ENCODE results near the gene PBX4.

PBX4 gene

GRCh38 chr19:19544954-19545591 is 73.4 kb downstream of the PBX4 start:
- CTCF ChIA-PET, result no interaction called here
- POLR2A ChIA-PET, result no interaction called here
- H3K27ac ChIP-seq (ENCODE audit: extremely low read depth, low read depth, low read length), result no peak overlapping the region
- H3K4me3 ChIP-seq (ENCODE audit: low read depth, low read length), result no peak overlapping the region
- no peak for TF ChIP-seq ZFHX2 (tag by site-specific recombination; conservative IDR thresholded peaks at IDR 0.05)
- TF ChIP-seq ZNF529 (tag by site-specific recombination; IDR thresholded peaks at IDR 0.05; ENCODE audit: insufficient replicate concordance), result no peak
- no peak for TF ChIP-seq ZNF514 (tag by site-specific recombination; IDR thresholded peaks at IDR 0.05)
- no peak for TF ChIP-seq ZNF692 (tag by site-specific recombination; IDR thresholded peaks at IDR 0.05)
- no peak for TF ChIP-seq MEIS1 (CRISPR knock-in tag; IDR thresholded peaks at IDR 0.05; ENCODE audit: borderline replicate concordance)
- H3K9me3 ChIP-seq (ENCODE audit: control insufficient read depth, insufficient read depth, low read depth, low read length), result no peaks in the 10 kb centered on the region
- no peaks in the 10 kb centered on the region for H3K36me3 ChIP-seq (ENCODE audit: control insufficient read depth in 2 of 2, insufficient read depth in 1 of 2, low read length in 2 of 2)
- no peaks in the 10 kb centered on the region for H3K4me1 ChIP-seq (ENCODE audit: control insufficient read depth, insufficient read depth, low read length)

GRCh38 chr19:19544257-19544953 is 74.1 kb downstream of the PBX4 start:
- no peaks in the 10 kb centered on the region for H3K4me1 ChIP-seq (ENCODE audit: control insufficient read depth, insufficient read depth, low read length)
- TF ChIP-seq ZNF354C (tag by site-specific recombination; IDR thresholded peaks at IDR 0.05; ENCODE audit: borderline replicate concordance, low read depth) (no peak), SALL2 (tag by site-specific recombination; IDR thresholded peaks at IDR 0.05; ENCODE audit: borderline replicate concordance) (no peak), ZFP37 (tag by site-specific recombination; IDR thresholded peaks at IDR 0.05) (no peak), ZNF19 (tag by site-specific recombination; IDR thresholded peaks at IDR 0.05; ENCODE audit: low read depth) (no peak), IKZF3 (tag by site-specific recombination; IDR thresholded peaks at IDR 0.05) (no peak), ELK4 (IDR thresholded peaks at IDR 0.05; ENCODE audit: borderline replicate concordance, low read depth, low read length) (no peak), ZNF202 (tag by site-specific recombination; IDR thresholded peaks at IDR 0.05; ENCODE audit: borderline replicate concordance) (no peak), ZNF488 (tag by site-specific recombination; IDR thresholded peaks at IDR 0.05) (no peak), REST (tag by site-specific recombination; IDR thresholded peaks at IDR 0.05) (no peak), ZNF366 (tag by site-specific recombination; conservative IDR thresholded peaks at IDR 0.05) (no peak), ZNF530 (tag by site-specific recombination; IDR thresholded peaks at IDR 0.05; ENCODE audit: low read depth) (no peak)
- CTCF ChIA-PET, result no interaction called here
- H3K4me3 ChIP-seq (ENCODE audit: low read depth, low read length), result no peak overlapping the region
- no peaks in the 10 kb centered on the region for H3K9me3 ChIP-seq (ENCODE audit: control insufficient read depth, insufficient read depth, low read depth, low read length)
- no peaks in the 10 kb centered on the region for H3K36me3 ChIP-seq (ENCODE audit: control insufficient read depth in 2 of 2, insufficient read depth in 1 of 2, low read length in 2 of 2)
- POLR2A ChIA-PET, result no interaction called here
- no peak overlapping the region for H3K27ac ChIP-seq (ENCODE audit: extremely low read depth, low read depth, low read length)
